Activated naive CD8-positive, alpha-beta T cell treated with anti-CD3 and anti-CD28 coated beads, Interleukin-2, amount 50 U/mL, for 16 hours (primary cell): Measurements from ENCODE around the gene PDZD7.
A peak's percentile ranks its signal among the peaks of the same experiment; 100 is the strongest.

Experiments
- DNase-seq: peaks from one replicate; pipeline ENCODE4 v3.0.0-alpha.2; 2020; ENCODE audit warnings: low read depth, low spot score

PDZD7 gene

GRCh38 chr10:101031128-101031795 lies at the start of gene PDZD7, which contains the start of gene SFXN3:
Gene PDZD7, minus strand, starts transcription at chr10:101031129. Its CDS starts 910 bp downstream, at chr10:101030219.
Gene SFXN3, plus strand, starts transcription at chr10:101031234. Its CDS starts 3,461 bp downstream, at chr10:101034695.
- peak; percentile 90 for DNase-seq

- DNase-seq, result no peak
Observed at GRCh38 chr10:101079874-101080273, 48.9 kb upstream of the PDZD7 start.

- DNase-seq, result no peak
Observed at GRCh38 chr10:101076630-101077029, 45.7 kb upstream of the PDZD7 start.

GRCh38 chr10:101075775-101076174 lies 44.8 kb upstream of the PDZD7 start:
- DNase-seq, result no peak

GRCh38 chr10:101073631-101074030 lies 42.7 kb upstream of the PDZD7 start:
- no peak for DNase-seq

- DNase-seq, result no peak
Observed at GRCh38 chr10:101072923-101073322, 42.0 kb upstream of the PDZD7 start.

- no peak for DNase-seq
Observed at GRCh38 chr10:101071885-101072433, 41.0 kb upstream of the PDZD7 start.

- no peak for DNase-seq
Observed at GRCh38 chr10:101071267-101071884, 40.4 kb upstream of the PDZD7 start.

- no peak for DNase-seq
Observed at GRCh38 chr10:101070098-101070497, 39.2 kb upstream of the PDZD7 start.

GRCh38 chr10:101069441-101069840 lies 38.5 kb upstream of the PDZD7 start:
- DNase-seq, result no peak

GRCh38 chr10:101067356-101068083 lies 36.6 kb upstream of the PDZD7 start:
- peak; percentile 52 for DNase-seq

GRCh38 chr10:101066896-101067355 lies 36.0 kb upstream of the PDZD7 start:
- DNase-seq, result no peak

GRCh38 chr10:101066146-101066895 lies 35.4 kb upstream of the PDZD7 start:
- no peak for DNase-seq

- DNase-seq, result no peak
Observed at GRCh38 chr10:101065481-101066145, 34.7 kb upstream of the PDZD7 start.

GRCh38 chr10:101064415-101065030 lies 33.6 kb upstream of the PDZD7 start:
- no peak for DNase-seq

- no peak for DNase-seq
Observed at GRCh38 chr10:101063548-101064414, 32.9 kb upstream of the PDZD7 start.

- DNase-seq, result no peak
Observed at GRCh38 chr10:101063050-101063525, 32.2 kb upstream of the PDZD7 start.

GRCh38 chr10:101062232-101063049 lies 31.5 kb upstream of the PDZD7 start:
- no peak for DNase-seq
